OCI-LY3 (cell line): ENCODE results near the gene FRAS1.

Experiments
- H2AFZ ChIP-seq: fragments of 200-600, 300-600 bp; shearing (Covaris generic); 2 replicates; pipeline ENCODE4 v1.6.0; 2014; ENCODE audit warnings: antibody characterized with exemption, low read depth, low read length
- H3K27ac ChIP-seq: fragments of 200-600, 300-600 bp; sonication (generic); 2 replicates; pipeline ENCODE4 v1.5.1; 2014; ENCODE audit warnings: mild to moderate bottlenecking, low read length, moderate library complexity, mixed read lengths
- H3K27me3 ChIP-seq: fragments of 200-600, 300-600 bp; sonication (generic); 2 replicates; pipeline ENCODE4 v1.6.1; 2014; ENCODE audit warnings: low read depth, low read length, mixed read lengths
- H3K36me3 ChIP-seq: fragments of 200-600, 300-600 bp; sonication (generic); replicated peaks from 2 replicates; pipeline ENCODE3; 2014; ENCODE audit warnings: low read depth, low read length, mixed read lengths
- H3K4me1 ChIP-seq: fragments of 300-600, 200-600 bp; sonication (generic); 2 replicates; pipeline ENCODE4 v1.6.1; 2014; ENCODE audit warnings: low read length, mixed read lengths
- H3K4me2 ChIP-seq: fragments of 200-600, 300-600 bp; sonication (generic); 2 replicates; pipeline ENCODE4 v1.6.1; 2014; ENCODE audit warnings: low read length, mixed read lengths
- H3K4me3 ChIP-seq: fragments of 300-600, 200-600 bp; sonication (generic); 2 replicates; pipeline ENCODE4 v1.5.1; 2014; ENCODE audit warnings: antibody characterized with exemption, mild to moderate bottlenecking, low read length, moderate library complexity
- H3K79me2 ChIP-seq: fragments of 300-600, 200-600 bp; shearing (Covaris generic); 2 replicates; pipeline ENCODE4 v1.6.1; 2014; ENCODE audit warnings: mild to moderate bottlenecking, low read length, mixed read lengths
- H3K9ac ChIP-seq: fragments of 300-600, 200-600 bp; shearing (Covaris generic); 2 replicates; pipeline ENCODE4 v1.6.0; 2014; ENCODE audit warnings: mild to moderate bottlenecking, low read length, moderate library complexity
- H3K9me3 ChIP-seq: fragments of 200-600, 300-600 bp; shearing (Covaris generic); 2 replicates; pipeline ENCODE4 v1.6.1; 2014; ENCODE audit warnings: low read length, mixed read lengths; ENCODE audit not compliant: insufficient read depth
- H4K20me1 ChIP-seq: fragments of 200-600, 300-600 bp; sonication (generic); 2 replicates; pipeline ENCODE4 v1.6.1; 2016; ENCODE audit warnings: low read length, mixed read lengths; ENCODE audit not compliant: insufficient read depth
- CTCF ChIP-seq: fragments of 200-600, 300-600 bp; sonication (generic); IDR thresholded peaks from 2 replicates; pipeline ENCODE4 v1.5.1; 2014; ENCODE audit warnings: antibody characterized with exemption, low read length, low read depth
- EZH2phosphoT487 ChIP-seq: fragments of 200-600 bp; shearing (Covaris generic); IDR thresholded peaks from 2 replicates; pipeline ENCODE4 v1.6.1; 2018; ENCODE audit warnings: antibody characterized with exemption, mixed run types, low read depth

The FRAS1 gene

DNA sequence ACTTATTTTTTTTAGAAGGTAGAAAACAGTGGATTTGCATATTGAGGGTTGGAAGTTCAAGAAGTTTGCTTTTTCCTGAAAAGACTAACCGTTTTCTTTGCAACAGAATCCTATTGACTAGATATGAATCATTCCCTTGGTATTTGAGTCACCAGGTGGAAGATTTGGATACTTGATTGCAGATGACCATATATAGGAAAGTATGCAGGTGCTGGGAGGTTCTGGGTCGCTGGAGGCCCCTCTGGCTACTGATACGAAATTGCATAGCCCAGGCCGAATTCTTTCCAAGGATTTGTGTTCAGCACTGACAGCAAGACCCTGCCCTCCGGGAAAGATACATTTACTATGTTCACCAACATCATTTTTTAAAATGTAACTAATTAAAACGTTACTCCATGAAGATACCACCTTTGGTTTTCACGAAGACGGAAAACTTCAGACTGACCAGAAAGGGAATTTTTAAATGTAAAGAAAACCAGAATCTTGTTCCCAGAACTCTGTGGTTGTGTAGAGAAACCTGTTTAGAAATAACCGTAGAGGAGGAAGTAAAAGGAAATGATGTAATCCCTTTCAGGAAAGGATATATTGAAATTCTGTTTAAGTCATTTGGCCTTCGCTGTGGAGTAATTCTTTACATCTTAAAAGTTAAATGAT lies 495.4 kb downstream of the FRAS1 start:
- H2AFZ ChIP-seq = no peak overlapping the region
- no peaks in the 10 kb centered on the region for H4K20me1 ChIP-seq
- no peak overlapping the region for H3K4me2 ChIP-seq
- no peaks in the 10 kb centered on the region for H3K9me3 ChIP-seq
- H3K9ac ChIP-seq = no peak overlapping the region
- H3K27ac ChIP-seq = no peak overlapping the region
- H3K4me3 ChIP-seq = no peak overlapping the region
- no peaks in the 10 kb centered on the region for H3K36me3 ChIP-seq
- TF ChIP-seq CTCF (no peak), EZH2phosphoT487 (no peak)
- H3K4me1 ChIP-seq = no peaks in the 10 kb centered on the region
- H3K79me2 ChIP-seq = no peaks in the 10 kb centered on the region
- H3K27me3 ChIP-seq = no peaks in the 10 kb centered on the region

- H3K27me3 ChIP-seq = no peaks in the 10 kb centered on the region
- H3K4me3 ChIP-seq = no peak overlapping the region
- no peaks in the 10 kb centered on the region for H3K36me3 ChIP-seq
- H4K20me1 ChIP-seq = no peaks in the 10 kb centered on the region
- no peaks in the 10 kb centered on the region for H3K9me3 ChIP-seq
- no peak overlapping the region for H2AFZ ChIP-seq
- no peak overlapping the region for H3K4me2 ChIP-seq
- no peak overlapping the region for H3K9ac ChIP-seq
- H3K79me2 ChIP-seq = no peaks in the 10 kb centered on the region
- H3K27ac ChIP-seq = no peak overlapping the region
- TF ChIP-seq CTCF = no peak
- no peak for TF ChIP-seq EZH2phosphoT487
- no peaks in the 10 kb centered on the region for H3K4me1 ChIP-seq
Observed at GRCh38 chr4:78553043-78553396, 495.9 kb downstream of the FRAS1 start.

GRCh38 chr4:78553529-78554060 lies 496.5 kb downstream of the FRAS1 start:
- no peak overlapping the region for H3K9ac ChIP-seq
- no peaks in the 10 kb centered on the region for H3K27me3 ChIP-seq
- TF ChIP-seq CTCF (no peak), EZH2phosphoT487 (no peak)
- no peak overlapping the region for H2AFZ ChIP-seq
- no peaks in the 10 kb centered on the region for H4K20me1 ChIP-seq
- no peaks in the 10 kb centered on the region for H3K79me2 ChIP-seq
- H3K4me3 ChIP-seq = no peak overlapping the region
- H3K27ac ChIP-seq = no peak overlapping the region
- H3K4me2 ChIP-seq = no peak overlapping the region
- no peaks in the 10 kb centered on the region for H3K36me3 ChIP-seq
- no peaks in the 10 kb centered on the region for H3K4me1 ChIP-seq
- H3K9me3 ChIP-seq = no peaks in the 10 kb centered on the region

DNA sequence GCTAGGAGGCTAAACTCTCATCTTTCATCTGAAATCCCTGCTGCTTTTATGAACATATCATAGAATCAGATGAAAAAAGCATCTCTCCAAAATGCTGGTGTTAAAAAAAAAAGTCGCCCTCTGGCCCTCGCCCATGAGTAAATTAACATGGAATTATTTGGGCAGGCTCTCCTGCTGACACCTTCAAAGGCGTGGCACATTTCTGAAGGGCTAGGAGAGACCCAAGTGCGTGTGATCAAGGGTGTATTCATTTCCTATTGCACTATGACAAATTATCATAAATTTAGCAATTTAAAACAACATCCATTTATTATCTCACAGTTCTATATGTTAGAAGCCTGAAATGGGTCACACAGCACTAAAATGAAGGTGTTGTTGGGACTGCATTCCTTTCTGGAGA lies 499.5 kb downstream of the FRAS1 start:
- H3K4me1 ChIP-seq = no peaks in the 10 kb centered on the region
- no peak overlapping the region for H3K4me2 ChIP-seq

More for the DNA sequence above, 499.5 kb downstream of the FRAS1 start:
- Histone ChIP-seq H3K36me3 (no peaks in the 10 kb centered on the region), H3K27me3 (peaks cover 10% of the 10 kb centered on the region; the same call in 1 of the 2 replicates), H2AFZ (no peak overlapping the region), H3K27ac (no peak overlapping the region), H3K9ac (no peak overlapping the region), H3K79me2 (no peaks in the 10 kb centered on the region), H4K20me1 (no peaks in the 10 kb centered on the region), H3K9me3 (no peaks in the 10 kb centered on the region), H3K4me3 (no peak overlapping the region)
- TF ChIP-seq CTCF = no peak
- no peak for TF ChIP-seq EZH2phosphoT487
